Glomerular endothelial cell (primary cell): ENCODE measurements around the gene DNAH12. TPM values are rescaled to one million over a fixed set of nuclear protein-coding genes. Genes with fewer than 3 reads are reported as not detected.

Source experiments
- DNase-seq: peaks from one replicate; pipeline ENCODE4 v3.0.0-alpha.2; 2011; ENCODE audit warnings: low read depth, low spot score; ENCODE audit errors: extremely low read depth
- total RNA-seq: library from RNA; depleted of rRNA; stranded (reverse); fragments of >200 nt; gene quantifications from 2 replicates; pipeline ENCODE4 v1.2.3, GENCODE V29; 2015

The DNAH12 gene
- total RNA-seq, 1 donor from 2014 or later: 0.12 TPM

DNA sequence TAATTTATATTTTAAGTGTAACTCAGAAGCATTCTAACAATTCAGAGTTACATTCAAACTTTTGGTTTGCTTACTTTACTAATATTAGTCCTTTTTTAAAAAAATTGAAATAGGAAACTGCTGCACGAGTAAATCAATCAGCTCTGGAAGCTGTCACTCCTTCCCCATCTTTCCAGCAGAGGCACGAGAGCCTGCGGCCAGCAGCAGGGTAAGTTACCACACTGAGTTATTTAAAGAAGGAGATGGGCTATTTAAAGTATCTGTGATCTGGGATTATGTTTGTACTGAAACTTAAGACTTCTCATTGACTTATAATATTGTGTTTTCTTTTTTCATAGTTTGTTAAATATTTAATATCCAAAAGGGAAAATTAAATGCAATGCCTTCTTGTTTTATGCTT, 287.3 kb downstream of the DNAH12 start:
- no peak for DNase-seq

DNA sequence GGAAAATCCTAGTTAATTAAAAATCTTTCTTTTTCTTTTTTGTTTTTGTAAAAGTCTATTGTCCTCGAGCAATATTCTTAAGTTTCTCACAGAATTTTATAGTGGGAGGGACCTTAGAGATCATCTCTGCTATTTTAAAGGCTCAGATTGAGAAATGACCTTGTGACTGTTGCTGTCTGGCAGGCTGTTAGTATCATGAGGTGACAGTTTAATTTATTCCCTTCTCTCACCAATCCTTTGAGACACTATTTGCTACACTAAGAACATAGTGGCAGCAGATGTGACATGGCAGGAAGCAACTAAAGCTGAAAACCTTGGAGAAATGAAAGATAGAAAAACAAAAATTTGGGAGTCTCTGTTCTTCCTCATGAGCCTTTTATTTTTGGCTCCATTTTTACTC, 291.7 kb downstream of the DNAH12 start:
- no peak for DNase-seq

DNA sequence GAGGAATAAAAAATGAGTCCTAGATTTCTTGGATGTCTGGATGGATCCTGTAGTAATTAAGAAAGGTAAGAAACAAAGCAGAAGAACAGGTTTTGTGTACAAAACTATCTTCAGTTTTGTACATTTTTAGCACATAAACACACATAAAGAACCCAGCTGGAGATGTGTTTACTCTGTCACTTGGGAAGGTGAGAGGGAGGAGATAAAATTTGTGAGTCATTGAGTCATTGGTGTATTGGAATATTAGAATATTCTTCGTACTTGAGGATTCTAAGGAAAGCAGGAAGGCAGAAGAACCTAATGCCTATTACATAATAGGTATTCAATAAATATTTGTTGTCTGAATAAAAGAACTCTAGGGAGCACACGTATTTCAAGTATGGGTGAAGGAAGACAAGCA, 299.2 kb downstream of the DNAH12 start:
- no peak for DNase-seq

Other genes starting within 250 kb of the DNAH12 start
- 14.2 and 18.6 TPM in 2 replicates for gene PDE12, start 11.9 kb upstream of the DNAH12 start, total RNA-seq
- gene ARF4, start 53.0 kb upstream of the DNAH12 start, total RNA-seq: 209 and 230 TPM in 2 replicates
- gene DENND6A, start 148.7 kb upstream of the DNAH12 start, total RNA-seq: 16.3 and 36.6 TPM in 2 replicates
- 26.3 and 37.8 TPM in 2 replicates for gene SLMAP, start 212.0 kb upstream of the DNAH12 start, total RNA-seq